Astrocyte of the spinal cord (primary cell): Measurements from ENCODE around the gene RAB11FIP4.

Experiments
- DNase-seq: peaks from one replicate; pipeline ENCODE4 v3.0.0; 2011; ENCODE audit warnings: low read depth, low spot score
- H3K4me3 ChIP-seq: 2 replicates; pipeline ENCODE4 v1.5.1; 2011; ENCODE audit warnings: low read depth, mild to moderate bottlenecking, low read length, moderate library complexity
- in situ Hi-C: cut with HindIII; loops from 2 replicates; pipeline ENCODE4 v1.10.0; 2017; ENCODE audit warnings: low sequenced_read_pairs
- TF ChIP-seq, protein P1 (sequence below): IDR thresholded peaks from 2 replicates; pipeline ENCODE4 v1.5.1; 2012; ENCODE audit warnings: low read depth, mild to moderate bottlenecking, low read length, inconsistent platforms

The RAB11FIP4 gene

DNA sequence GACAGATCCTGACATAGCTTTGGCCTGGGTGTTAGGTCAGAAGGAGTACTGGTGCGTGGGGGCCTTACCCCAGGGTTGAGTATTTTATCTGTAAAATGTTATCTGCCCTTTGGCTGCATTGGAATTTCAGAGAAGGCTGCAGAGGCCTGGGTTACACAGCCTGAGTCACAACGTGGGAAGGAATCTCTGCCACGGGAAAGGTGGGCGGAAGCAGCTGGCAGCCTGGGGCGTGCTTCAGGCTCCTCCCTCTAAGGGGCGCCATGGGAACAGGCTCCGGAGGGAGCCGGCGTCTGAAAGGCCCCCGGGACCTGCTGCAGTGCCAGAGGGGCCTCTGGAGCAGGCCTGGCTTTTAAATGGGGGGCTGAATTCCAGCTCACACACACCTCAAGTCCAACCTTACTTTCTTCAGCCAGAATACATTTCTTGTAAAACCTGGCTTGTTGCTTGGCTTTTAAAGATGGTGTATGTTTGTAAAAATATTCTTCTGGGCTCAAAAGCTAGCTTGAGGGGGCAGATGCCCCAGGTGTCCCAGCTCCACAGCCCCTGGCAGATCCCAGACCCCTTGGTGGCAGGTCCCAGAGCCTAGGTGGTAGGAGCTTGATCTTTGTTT, 142.2 kb downstream of the RAB11FIP4 start:
- peak; percentile 51 for DNase-seq
- in situ Hi-C loops, result no loop called here
- TF ChIP-seq, protein P1, sequence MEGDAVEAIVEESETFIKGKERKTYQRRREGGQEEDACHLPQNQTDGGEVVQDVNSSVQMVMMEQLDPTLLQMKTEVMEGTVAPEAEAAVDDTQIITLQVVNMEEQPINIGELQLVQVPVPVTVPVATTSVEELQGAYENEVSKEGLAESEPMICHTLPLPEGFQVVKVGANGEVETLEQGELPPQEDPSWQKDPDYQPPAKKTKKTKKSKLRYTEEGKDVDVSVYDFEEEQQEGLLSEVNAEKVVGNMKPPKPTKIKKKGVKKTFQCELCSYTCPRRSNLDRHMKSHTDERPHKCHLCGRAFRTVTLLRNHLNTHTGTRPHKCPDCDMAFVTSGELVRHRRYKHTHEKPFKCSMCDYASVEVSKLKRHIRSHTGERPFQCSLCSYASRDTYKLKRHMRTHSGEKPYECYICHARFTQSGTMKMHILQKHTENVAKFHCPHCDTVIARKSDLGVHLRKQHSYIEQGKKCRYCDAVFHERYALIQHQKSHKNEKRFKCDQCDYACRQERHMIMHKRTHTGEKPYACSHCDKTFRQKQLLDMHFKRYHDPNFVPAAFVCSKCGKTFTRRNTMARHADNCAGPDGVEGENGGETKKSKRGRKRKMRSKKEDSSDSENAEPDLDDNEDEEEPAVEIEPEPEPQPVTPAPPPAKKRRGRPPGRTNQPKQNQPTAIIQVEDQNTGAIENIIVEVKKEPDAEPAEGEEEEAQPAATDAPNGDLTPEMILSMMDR, result peak; percentile 44
- no peak overlapping the region for H3K4me3 ChIP-seq

DNA sequence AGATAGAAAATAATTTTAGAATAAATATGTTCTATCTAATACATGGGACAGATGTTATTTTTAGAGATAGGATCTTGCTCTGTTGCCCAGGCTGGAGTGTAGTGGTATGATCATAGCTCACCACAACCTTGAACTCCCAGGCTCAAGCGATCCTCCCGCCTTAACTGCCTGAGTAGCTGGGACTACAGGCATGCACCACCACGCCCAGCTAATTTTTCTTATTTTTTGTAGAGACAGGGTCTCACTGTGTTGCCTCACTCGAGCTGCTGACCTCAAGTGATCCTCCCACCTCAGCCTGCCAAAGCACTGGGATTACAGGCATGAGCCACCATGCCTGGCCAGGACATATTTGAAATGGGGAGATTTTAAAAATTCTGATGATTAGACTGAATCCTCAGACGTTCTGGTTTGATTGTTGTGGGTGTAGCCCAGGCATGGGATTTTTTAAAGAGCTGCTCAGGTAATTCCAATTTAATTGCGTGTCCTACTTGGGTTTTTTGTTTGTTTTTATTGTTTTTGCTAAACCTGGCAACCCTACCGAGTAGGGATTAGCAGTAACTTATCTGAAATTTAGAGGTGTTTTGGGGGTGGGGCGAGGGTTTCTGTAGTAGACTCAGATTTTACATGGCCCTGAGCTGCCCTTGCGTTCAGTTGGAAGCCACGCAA, 142.9 kb downstream of the RAB11FIP4 start:
- in situ Hi-C loops, result no loop called here
- no peak overlapping the region for H3K4me3 ChIP-seq
- no peak for DNase-seq
- TF ChIP-seq, protein P1, result no peak

DNA sequence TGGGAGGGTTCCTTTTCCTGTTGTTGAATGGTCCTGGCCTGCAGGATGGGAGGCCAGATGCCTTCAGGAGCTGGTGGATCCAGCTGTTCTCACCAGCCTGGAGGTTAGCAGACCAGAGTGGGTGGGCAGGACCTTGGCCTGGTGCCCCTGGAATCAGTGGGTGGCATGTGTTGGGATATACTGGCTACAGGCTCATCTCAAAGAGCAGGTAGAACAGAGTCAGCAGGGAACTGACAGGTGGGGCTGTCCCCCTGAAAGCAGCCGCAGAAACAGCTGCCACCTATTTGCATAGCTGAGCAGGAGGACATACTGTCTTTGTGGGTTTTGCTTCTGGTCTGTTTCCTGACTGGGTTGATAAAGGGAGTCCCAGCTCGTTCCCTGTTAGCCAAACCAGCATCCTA, 144.1 kb downstream of the RAB11FIP4 start:
- TF ChIP-seq, protein P1, result no peak
- DNase-seq, result no peak
- in situ Hi-C loops, result no loop called here
- no peak overlapping the region for H3K4me3 ChIP-seq

DNA sequence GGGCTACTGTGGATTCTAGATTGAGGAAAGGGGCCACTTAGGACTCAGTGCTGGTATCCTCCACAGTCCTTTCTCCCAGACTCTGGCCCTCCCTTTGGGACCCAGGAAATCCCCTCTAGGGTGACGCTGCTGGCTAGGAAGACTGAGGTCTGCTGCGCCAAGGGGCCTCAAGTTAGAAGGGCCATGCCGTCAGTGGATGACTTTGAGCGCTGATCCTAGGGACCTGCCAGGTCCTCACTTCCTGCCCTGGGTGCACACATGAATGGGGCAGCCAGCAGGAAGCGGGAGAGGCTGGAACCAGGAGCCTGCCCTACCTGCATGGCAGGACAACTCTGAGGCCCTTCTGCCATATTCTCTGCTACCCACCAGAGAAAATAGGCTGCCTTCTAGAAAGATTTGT, 145.0 kb downstream of the RAB11FIP4 start:
- TF ChIP-seq, protein P1, result no peak

GRCh38 chr17:31537565-31538011, 146.1 kb downstream of the RAB11FIP4 start:
- no peak overlapping the region for H3K4me3 ChIP-seq
- DNase-seq, result peak; percentile 17
- TF ChIP-seq, protein P1, result no peak
- in situ Hi-C loops, result no loop called here

More for the DNA sequence above, 145.0 kb downstream of the RAB11FIP4 start:
- in situ Hi-C loops, result no loop called here
- H3K4me3 ChIP-seq, result no peak overlapping the region
- DNase-seq, result no peak

- TF ChIP-seq, protein P1, result no peak
- DNase-seq, result no peak
- in situ Hi-C loops, result no loop called here
- H3K4me3 ChIP-seq, result no peak overlapping the region
Measured at GRCh38 chr17:31538080-31538762, 146.7 kb downstream of the RAB11FIP4 start.
